Gastroesophageal sphincter (tissue), 2 donors: ENCODE results near the gene COLQ.

Experiments used
- EP300 ChIP-seq: sonication (generic); formaldehyde crosslinking; IDR thresholded peaks from one replicate; pipeline ENCODE4 v1.6.1; 2017; ENCODE audit warnings: antibody characterized with exemption, mild to moderate bottlenecking
- POLR2A ChIP-seq, 2 donors: fragments of 450-650 bp; IDR thresholded peaks; one replicate each; pipeline ENCODE4 v1.6.1; 2017; ENCODE audit warnings: antibody characterized with exemption in 2 of 2, mild to moderate bottlenecking in 2 of 2, moderate library complexity in 1 of 2

DNA sequence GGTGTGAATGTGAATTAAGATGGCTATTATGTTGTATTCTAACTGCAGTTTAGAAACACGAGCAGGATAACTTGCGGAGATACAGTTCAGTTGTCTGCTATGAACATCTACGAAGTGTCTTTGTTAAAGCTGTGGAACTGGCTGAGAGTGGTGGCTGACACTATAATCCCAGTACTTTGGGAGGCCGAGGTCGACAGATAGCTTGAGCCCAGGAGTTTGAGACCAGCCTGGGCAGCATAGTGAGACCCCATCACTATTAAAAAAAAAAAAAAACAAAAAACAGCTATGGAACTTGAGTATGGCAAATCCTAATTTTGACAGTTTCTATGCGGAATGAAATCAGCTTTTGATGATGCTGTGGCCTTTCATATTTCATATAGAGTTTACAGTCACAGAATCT, 92.4 kb downstream of the COLQ start:
- TF ChIP-seq POLR2A (IDR thresholded peaks at IDR 0.05) (no peak), EP300 (no peak)
